K562 (cell line): Measurements from ENCODE around the gene FAM200B. TPM values are rescaled to one million over a fixed set of nuclear protein-coding genes. Genes with fewer than 3 reads are reported as not detected.

Experiments
- ATAC-seq: fragments of 200-7000 bp; cut with Tn5 transposase; 3 replicates; pipeline ENCODE4 v1.9.1; 2020; ENCODE audit warnings: moderate library complexity
- BruUV-seq: library from RNA; stranded (reverse); fragments of 400-500 nt; replicated peaks from 2 replicates; lab custom pipeline; 2021; lab: Mats Ljungman, UMichigan
- CTCF ChIA-PET: fragments of 300-600 bp; formaldehyde crosslinking; extraction: SDS; loops from one replicate; lab custom pipeline; 2021; ENCODE audit warnings: low intra/inter-chr PET ratio; lab: Yijun Ruan, JAX
- POLR2A ChIA-PET: fragments of 300-600, 350-650 bp; sonication (Branson Sonifier 250); formaldehyde crosslinking; extraction: SDS; loops from one replicate; lab custom pipeline; 2021; ENCODE audit warnings: antibody characterized with exemption, inconsistent platforms; lab: Yijun Ruan, JAX
- DNase-seq, 4 experiments: peaks; one replicate each; pipeline versions ENCODE4 v3.0.0 to v3.0.0-alpha.2; 2011 to 2018; ENCODE audit warnings: low spot score in 3 of 4, mixed read lengths in 3 of 4; ENCODE audit errors: extremely low read depth in 1 of 4
- FAIRE-seq: peaks from 2 replicates; lab custom pipeline; 2011; peaks lifted over from hg19 to GRCh38; lab: Jason Lieb, UNC
- H2AFZ ChIP-seq: 2 replicates; pipeline ENCODE4 v1.6.0; 2011; ENCODE audit warnings: low read depth, low read length, control low read depth, inconsistent platforms
- H3K27ac ChIP-seq: fragments of 200-600 bp; 3 replicates; pipeline ENCODE4 v1.8.0; 2011; ENCODE audit warnings: low read depth, mild to moderate bottlenecking, control low read depth, inconsistent platforms, low read length, moderate library complexity, mixed read lengths; ENCODE audit errors: extremely low read depth
- H3K27me3 ChIP-seq, 2 experiments: fragments of 300-600 bp in 1 of 2; 2 replicates in 1 of 2; 3 replicates in 1 of 2; pipeline versions ENCODE4 v1.6.0 to v1.8.0; 2011; ENCODE audit warnings: inconsistent platforms in 2 of 2, low read length in 2 of 2, mild to moderate bottlenecking in 1 of 2, mixed read lengths in 1 of 2, moderate library complexity in 1 of 2; ENCODE audit not compliant: control insufficient read depth in 2 of 2, insufficient read depth in 2 of 2
- H3K36me3 ChIP-seq: fragments of 300-600 bp; 3 replicates; pipeline ENCODE4 v1.8.0; 2011; ENCODE audit warnings: mild to moderate bottlenecking, low read length, inconsistent platforms; ENCODE audit not compliant: control insufficient read depth, insufficient read depth
- H3K4me1 ChIP-seq, 2 experiments: fragments of 200-600 bp in 1 of 2; replicated peaks in 1 of 2; 2 replicates in 1 of 2; 3 replicates in 1 of 2; pipeline versions ENCODE4 v1.5.1 to v1.8.0; 2011; ENCODE audit warnings: inconsistent platforms in 2 of 2, low read length in 2 of 2, mild to moderate bottlenecking in 1 of 2, mixed read lengths in 1 of 2, moderate library complexity in 1 of 2; ENCODE audit not compliant: control insufficient read depth in 2 of 2, insufficient read depth in 2 of 2
- H3K4me2 ChIP-seq: 2 replicates; pipeline ENCODE4 v1.6.1; 2011; ENCODE audit warnings: low read length, control low read depth, inconsistent platforms, mixed read lengths; ENCODE audit not compliant: insufficient read depth
- H3K4me3 ChIP-seq: fragments of 200-600 bp; sonication (generic), shearing (Covaris generic); 2 replicates; pipeline ENCODE4 v1.5.1; 2016; ENCODE audit warnings: control low read depth, inconsistent platforms
- H3K79me2 ChIP-seq: fragments of 200-600 bp; 3 replicates; pipeline ENCODE4 v1.8.0; 2011; ENCODE audit warnings: low read length, inconsistent platforms; ENCODE audit not compliant: control insufficient read depth, insufficient read depth
- H3K9ac ChIP-seq, 2 experiments: 2 replicates each; pipeline versions ENCODE4 v1.6.0 to v1.6.1; 2011; ENCODE audit warnings: low read depth in 2 of 2, low read length in 2 of 2, control low read depth in 1 of 2, inconsistent platforms in 1 of 2, mild to moderate bottlenecking in 1 of 2, mixed read lengths in 1 of 2; ENCODE audit not compliant: insufficient read depth in 1 of 2
- H3K9me1 ChIP-seq: one replicate; pipeline ENCODE4 v1.6.0; 2011; ENCODE audit warnings: inconsistent platforms, mild to moderate bottlenecking, low read length, moderate library complexity; ENCODE audit not compliant: control insufficient read depth, insufficient read depth
- H3K9me3 ChIP-seq: replicated peaks from 2 replicates; pipeline ENCODE4 v1.5.1; 2011; ENCODE audit warnings: low read depth, low read length, inconsistent platforms; ENCODE audit not compliant: control insufficient read depth, insufficient read depth
- H4K20me1 ChIP-seq: replicated peaks from 2 replicates; pipeline ENCODE4 v1.6.1; 2011; ENCODE audit warnings: low read length, inconsistent platforms, mixed read lengths; ENCODE audit not compliant: control insufficient read depth, insufficient read depth
- ADNP ChIP-seq: fragments of 200-800 bp; sonication (Bioruptor generic); IDR thresholded peaks from 2 replicates; pipeline ENCODE4 v1.6.1; 2016; ENCODE audit warnings: missing genetic modification characterization, missing compliant biosample characterization
- E2F8 ChIP-seq: fragments of 450-650 bp; IDR thresholded peaks from 2 replicates; pipeline ENCODE4 v1.7.1; 2018; ENCODE audit warnings: mild to moderate bottlenecking, low read depth; ENCODE audit not compliant: partially characterized antibody
- NEUROD1 ChIP-seq: fragments of 150-350 bp; IDR thresholded peaks from 2 replicates; pipeline ENCODE4 v1.6.1; 2014; ENCODE audit warnings: borderline replicate concordance, low read length, low read depth; ENCODE audit not compliant: partially characterized antibody
- SIX5 ChIP-seq, 2 experiments: IDR thresholded peaks; 2 replicates each; pipeline ENCODE4 v1.6.1; 2011; ENCODE audit warnings: low read length in 2 of 2, borderline replicate concordance in 1 of 2, low read depth in 1 of 2, mild to moderate bottlenecking in 1 of 2, moderate library complexity in 1 of 2; ENCODE audit not compliant: insufficient read depth in 1 of 2
- SMARCC2 ChIP-seq: fragments of 450-650 bp; IDR thresholded peaks from 2 replicates; pipeline ENCODE4 v1.6.1; 2017; ENCODE audit warnings: antibody characterized with exemption, moderate library complexity, mild to moderate bottlenecking, low read depth
- ZNF282 ChIP-seq: sonication (generic); formaldehyde crosslinking; IDR thresholded peaks from 2 replicates; pipeline ENCODE4 v1.8.1; 2023; ENCODE audit warnings: missing genetic modification reagents
- ZNF507 ChIP-seq: conservative IDR thresholded peaks from 2 replicates; pipeline ENCODE4 v1.6.1; 2017; ENCODE audit warnings: missing genetic modification characterization, missing compliant biosample characterization
- WGBS: fragments of 100-300 bp; shearing (Covaris generic); methylation state at CpG from one replicate; pipeline ENCODE4 v1.1.6; 2016; ENCODE audit warnings: low coverage, mixed read lengths; ENCODE audit not compliant: insufficient coverage; ENCODE audit errors: missing lambda C conversion rate; 5-methylcytosine and 5-hydroxymethylcytosine counted together
- in situ Hi-C: fragments of 300-500 bp; cut with MboI; formaldehyde crosslinking; loops from 4 replicates; pipeline ENCODE4 v1.15.0; 2018; ENCODE audit warnings: inconsistent platforms, mixed read lengths
- intact Hi-C: fragments of 100-400 bp; cut with micrococcal nuclease; formaldehyde crosslinking; loops from 2 replicates; pipeline ENCODE4 v1.14.2; 2022
- polyA plus RNA-seq, 8 experiments: library from polyadenylated mRNA; depleted of rRNA in 4 of 8; stranded (reverse) in 5 of 8; unstranded in 3 of 8; fragments of >200 nt; fragmentation: Nextera tagmentation in 2 of 8; fragmentation: Illumina TruSeq in 1 of 8; extraction: Ambion mirVana in 2 of 8; extraction: Trizol in 1 of 8; gene quantifications; 2 replicates each; pipeline versions ENCODE4 v1.2.1 to v1.2.3, GENCODE V29; 2011 to 2014; ENCODE audit warnings: inconsistent platforms in 1 of 8, missing spikeins in 1 of 8
- total RNA-seq, 7 experiments: library from RNA; depleted of rRNA in 6 of 7; stranded (reverse); fragments of >200 nt in 6 of 7; fragmentation: Illumina TruSeq in 2 of 7; extraction: Trizol in 2 of 7; gene quantifications; 2 replicates each; pipeline versions ENCODE4 v1.2.1 to v1.2.3, GENCODE V29; 2011 to 2021; ENCODE audit warnings: low replicate concordance in 1 of 7

Gene FAM200B
- total and polyA plus RNA-seq, 9 of the 15 experiments (the other 6 are each of a cell fraction or from before 2014, with no cell fraction given) = 17.4 to 48.0 (median 25.5) TPM

- no TSS peak for BruUV-seq
- DNase-seq = no peak
- Histone ChIP-seq H3K79me2 (peaks cover 70% of the 10 kb centered on the region), H3K4me2 (peak overlapping the region; percentile 82; the same call in 1 of the 2 replicates), H3K36me3 (peaks cover 7% of the 10 kb centered on the region; the same call in 1 of the 3 replicates), H4K20me1 (no peaks in the 10 kb centered on the region), H3K4me1 (peaks cover 15 to 21% of the 10 kb centered on the region in 2 experiments), H3K4me3 (peak overlapping the region; percentile 84), H3K9me1 (no peaks in the 10 kb centered on the region), H3K9ac (peak overlapping the region in 1 of 2 experiments; percentile 82; a peak in 3 of 4 replicates), H2AFZ (0 out of 2 replicates have a peak overlapping the region, but pooled peaks have one; percentile 35), H3K27me3 (no peaks in the 10 kb centered on the region), H3K9me3 (0 out of 2 replicates have a peak, but pooled peaks cover 3% of the 10 kb centered on the region), H3K27ac (peak overlapping the region; percentile 81; the same call in 2 of the 3 replicates)
- ChIA-PET POLR2A (no interaction called here), CTCF (no interaction called here)
- 0 out of 2 replicates have a peak, but pooled peaks have one; percentile 16 for TF ChIP-seq ZNF507
- TF ChIP-seq NEUROD1 = no peak
- no peak for ATAC-seq
- in situ Hi-C loops = loop anchor here (25.0 kb wide), 1 partner anchor 641 kb away; the partner anchor contains the start of gene CPEB2
- FAIRE-seq = no peak
- intact Hi-C loops = loop anchor here (5.0 to 10.0 kb wide), 5 partner anchors 64 to 648 kb away; partner anchors contain the start of genes CPEB2 and TAPT1
- WGBS = 3% methylated on average over 4 of the region's 4 CpGs
Measured at GRCh38 chr4:15652841-15653240, 28.8 kb upstream of the FAM200B start.

- peak; percentile 10 for ATAC-seq
- TF ChIP-seq ZNF282 (no peak), E2F8 (no peak), SIX5 (IDR thresholded peaks at IDR 0.05; ENCODE audit: borderline replicate concordance in 1 of 2, insufficient read depth in 1 of 2, low read depth in 1 of 2, low read length in 2 of 2) (no peak), SMARCC2 (0 out of 2 replicates have a peak, but pooled peaks have one; percentile 29), ADNP (tag) (0 out of 2 replicates have a peak, but pooled peaks have one; percentile 17)
Measured at GRCh38 chr4:15653420-15653819, 28.2 kb upstream of the FAM200B start.

More at GRCh38 chr4:15653420-15653819, 28.2 kb upstream of the FAM200B start:
- DNase-seq = no peak
- peak overlapping the region; percentile 81 for H3K27ac ChIP-seq
- no peaks in the 10 kb centered on the region for H3K27me3 ChIP-seq
- H3K4me2 ChIP-seq = peak overlapping the region; percentile 82
- no TSS peak for BruUV-seq
- H4K20me1 ChIP-seq = no peaks in the 10 kb centered on the region
- no peaks in the 10 kb centered on the region for H3K9me1 ChIP-seq
- in situ Hi-C loops (loop anchor here (25.0 kb wide), 1 partner anchor 641 kb away; the partner anchor contains the start of gene CPEB2), intact Hi-C loops (loop anchor here (5.0 to 10.0 kb wide), 5 partner anchors 64 to 649 kb away; partner anchors contain the start of genes CPEB2 and TAPT1)
- H3K4me3 ChIP-seq = peak overlapping the region; percentile 84
- 2% methylated on average over 4 of the region's 4 CpGs for WGBS
- 0 out of 2 replicates have a peak, but pooled peaks cover 3% of the 10 kb centered on the region for H3K9me3 ChIP-seq
- H3K9ac ChIP-seq = peak overlapping the region in 1 of 2 experiments; percentile 82; a peak in 2 of 4 replicates
- peaks cover 15 to 21% of the 10 kb centered on the region in 2 experiments for H3K4me1 ChIP-seq
- H3K79me2 ChIP-seq = peaks cover 64% of the 10 kb centered on the region
- POLR2A ChIA-PET = interaction anchor here (1.5 to 1.6 kb wide), 2 partner anchors 16 to 28 kb away, joined by 4 to 9 read pairs; partner anchors contain the start of gene FAM200B
- CTCF ChIA-PET = no interaction called here
- FAIRE-seq = no peak
- peaks cover 7% of the 10 kb centered on the region; the same call in 1 of the 3 replicates for H3K36me3 ChIP-seq
- H2AFZ ChIP-seq = peak overlapping the region; percentile 73
